ENCODE results near the gene LSS. TPM values are rescaled to one million over a fixed set of nuclear protein-coding genes. Genes with fewer than 3 reads are reported as not detected.

LSS gene
- total and polyA plus RNA-seq, 8 donors: 16.1 to 34.1 (median 25.2) TPM

GRCh38 chr21:46220847-46221246 lies 7.7 kb downstream of the LSS start:
- FAIRE-seq: no peak
- intact Hi-C loops (cut with DNase I): no loop called here

GRCh38 chr21:46220275-46220810 lies 8.2 kb downstream of the LSS start:
- Histone ChIP-seq H3K27ac (no peak overlapping the region), H3K4me1 (no peaks in the 10 kb centered on the region), H3K27me3 (no peaks in the 10 kb centered on the region), H3K36me3 (peaks cover 0 to 5% (median 0%) of the 10 kb centered on the region in 3 donors), H3K4me3 (no peak overlapping the region), H3K9me3 (no peaks in the 10 kb centered on the region)
- DNase-seq (no peak), ATAC-seq (no peak), FAIRE-seq (no peak)
- intact Hi-C loops (cut with DNase I): no loop called here
- no peak for TF ChIP-seq CTCF (IDR thresholded peaks at IDR 0.05)
- 94 to 96% methylated on average over 13 of the region's 13 CpGs for WGBS, 2 donors

More at GRCh38 chr21:46220847-46221246, 7.7 kb downstream of the LSS start:
- Histone ChIP-seq H3K27ac (no peak overlapping the region), H3K4me3 (no peak overlapping the region), H3K9me3 (no peaks in the 10 kb centered on the region), H3K4me1 (no peaks in the 10 kb centered on the region), H3K27me3 (no peaks in the 10 kb centered on the region), H3K36me3 (peaks cover 0 to 5% (median 0%) of the 10 kb centered on the region in 3 donors)
- TF ChIP-seq CTCF (IDR thresholded peaks at IDR 0.05): no peak
- WGBS, 2 donors: 91 to 93% methylated on average over 8 of the region's 8 CpGs
- DNase-seq: no peak
- no peak for ATAC-seq

- DNase-seq (peak in 3 of 6 donors; percentile 39 to 57 (median 54)), ATAC-seq (no peak), FAIRE-seq (no peak)
- no peak for TF ChIP-seq CTCF (IDR thresholded peaks at IDR 0.05)
- H3K9me3 ChIP-seq: no peaks in the 10 kb centered on the region
- no peaks in the 10 kb centered on the region for H3K27me3 ChIP-seq
- no peak overlapping the region for H3K4me3 ChIP-seq
- H3K4me1 ChIP-seq: no peaks in the 10 kb centered on the region
- H3K27ac ChIP-seq: no peak overlapping the region
- intact Hi-C loops (cut with DNase I): no loop called here
- peaks cover 0 to 5% (median 0%) of the 10 kb centered on the region in 3 donors for H3K36me3 ChIP-seq
- WGBS, 2 donors: 76 to 77% methylated on average over 13 of the region's 13 CpGs
Observed at GRCh38 chr21:46219591-46220239, 8.9 kb downstream of the LSS start.

- intact Hi-C loops (cut with DNase I): no loop called here
- no peak for TF ChIP-seq CTCF (IDR thresholded peaks at IDR 0.05)
Observed at GRCh38 chr21:46218906-46219590, 9.5 kb downstream of the LSS start.

More at GRCh38 chr21:46218906-46219590, 9.5 kb downstream of the LSS start:
- no peak for ATAC-seq
- WGBS, 2 donors: 88 to 94% methylated on average over 16 of the region's 16 CpGs
- no peak overlapping the region for H3K4me3 ChIP-seq
- H3K36me3 ChIP-seq: peaks cover 0 to 5% (median 0%) of the 10 kb centered on the region in 3 donors
- no peak for DNase-seq
- no peak for FAIRE-seq
- no peak overlapping the region for H3K27ac ChIP-seq
- H3K9me3 ChIP-seq: no peaks in the 10 kb centered on the region
- no peaks in the 10 kb centered on the region for H3K27me3 ChIP-seq
- H3K4me1 ChIP-seq: no peaks in the 10 kb centered on the region

Measured in pancreas (tissue), 10 donors.